GM18520 (cell line): ENCODE measurements around the gene COL24A1.
"Not testable (repeated sequence)": the region's sequence is repeated elsewhere in the genome, so short reads cannot be mapped to it uniquely, and the experiment has no call there.

Experiments used
- ATAC-seq: cut with Tn5 transposase; IDR thresholded peaks from one replicate; pipeline ENCODE4 v1.9.1; 2021; ENCODE audit not compliant: unreplicated experiment

COL24A1 gene

GRCh38 chr1:85998105-85998855, 158.3 kb downstream of the COL24A1 start:
- ATAC-seq: no peak

DNA sequence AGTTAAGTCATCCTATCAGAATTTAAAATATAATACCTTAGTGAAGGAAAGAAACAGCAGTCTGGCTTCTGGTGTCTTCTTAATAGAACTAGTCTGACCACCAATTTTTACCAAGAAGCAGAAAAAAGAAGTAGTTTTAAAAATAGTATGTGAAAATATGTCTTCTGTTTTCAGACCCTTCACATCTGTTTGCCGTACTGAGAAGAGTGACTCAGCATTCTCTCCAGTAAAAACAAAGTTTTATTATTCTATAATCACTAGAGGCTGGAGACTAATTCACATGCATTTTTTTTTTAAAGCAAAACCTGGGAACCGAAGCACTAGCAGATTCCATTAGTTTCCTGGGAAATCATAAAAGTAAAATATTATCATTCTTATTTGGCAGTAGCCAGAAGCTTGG, 163.8 kb downstream of the COL24A1 start:
- no peak for ATAC-seq

- ATAC-seq: no peak
Observed at GRCh38 chr1:85991261-85991660, 165.3 kb downstream of the COL24A1 start.

DNA sequence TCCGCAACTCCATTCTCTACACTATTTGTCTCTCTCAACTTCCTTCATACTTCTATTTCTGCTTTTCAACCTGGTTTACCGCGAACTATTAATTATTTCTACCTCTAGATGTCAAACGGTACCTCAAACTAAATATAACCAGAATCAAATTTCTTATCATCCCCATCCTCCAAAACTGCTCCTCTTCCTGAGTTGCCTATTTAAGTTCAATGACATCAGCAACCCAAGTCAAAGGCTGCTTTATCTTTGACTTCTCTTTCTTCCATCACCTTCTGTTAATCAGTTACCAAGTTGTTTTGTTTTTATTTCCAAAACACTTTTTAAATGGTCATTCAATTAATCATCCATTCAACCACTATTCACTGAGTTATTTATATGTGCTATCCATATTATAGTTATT, 171.9 kb downstream of the COL24A1 start:
- ATAC-seq: no peak

- ATAC-seq: no peak
Observed at GRCh38 chr1:85983316-85983715, 173.3 kb downstream of the COL24A1 start.

- ATAC-seq: no peak
Observed at GRCh38 chr1:85976516-85977205, 179.9 kb downstream of the COL24A1 start.

- no peak for ATAC-seq
Observed at GRCh38 chr1:85975912-85976371, 180.6 kb downstream of the COL24A1 start.

DNA sequence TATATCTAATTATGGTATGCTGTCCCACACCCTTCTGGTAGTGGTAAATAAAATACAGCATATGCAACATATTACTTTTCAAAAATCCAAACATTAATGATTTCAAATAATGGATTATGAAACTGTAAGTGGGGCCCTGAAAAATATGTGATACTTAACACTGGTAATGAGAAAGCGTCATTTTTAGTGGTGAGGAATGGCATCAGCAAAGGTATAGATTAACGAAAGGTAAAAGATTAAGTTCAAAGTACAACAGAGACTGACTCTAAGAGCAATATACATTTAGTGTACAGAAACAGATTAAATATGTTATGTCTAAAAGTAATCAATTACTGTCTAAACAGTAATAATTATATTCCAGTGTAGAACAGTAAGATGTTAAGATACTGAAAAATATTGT, 194.1 kb downstream of the COL24A1 start:
- no peak for ATAC-seq

- no peak for ATAC-seq
Observed at GRCh38 chr1:85957760-85958159, 198.8 kb downstream of the COL24A1 start.

DNA sequence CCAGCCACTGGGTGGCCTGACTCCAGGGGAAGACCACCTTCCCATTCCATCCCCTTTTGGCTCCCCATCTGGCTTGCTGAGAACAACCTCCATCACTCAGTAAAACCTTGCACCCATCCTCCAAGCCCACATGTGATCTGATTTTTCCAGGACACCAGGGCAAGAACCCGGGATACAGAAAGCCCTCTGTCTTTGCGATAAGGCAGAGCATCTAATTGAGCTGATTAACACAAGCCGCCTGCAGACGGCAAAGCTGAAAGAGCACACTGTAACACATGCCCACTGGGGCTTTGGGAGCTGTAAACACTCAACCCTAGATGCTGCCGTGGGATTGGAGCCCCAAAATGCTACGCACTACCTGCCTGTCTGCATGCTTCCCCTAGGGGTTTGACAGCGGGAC, 201.4 kb downstream of the COL24A1 start:
- not testable (repeated sequence) for ATAC-seq

- no peak for ATAC-seq
Observed at GRCh38 chr1:85952460-85952859, 204.1 kb downstream of the COL24A1 start.

DNA sequence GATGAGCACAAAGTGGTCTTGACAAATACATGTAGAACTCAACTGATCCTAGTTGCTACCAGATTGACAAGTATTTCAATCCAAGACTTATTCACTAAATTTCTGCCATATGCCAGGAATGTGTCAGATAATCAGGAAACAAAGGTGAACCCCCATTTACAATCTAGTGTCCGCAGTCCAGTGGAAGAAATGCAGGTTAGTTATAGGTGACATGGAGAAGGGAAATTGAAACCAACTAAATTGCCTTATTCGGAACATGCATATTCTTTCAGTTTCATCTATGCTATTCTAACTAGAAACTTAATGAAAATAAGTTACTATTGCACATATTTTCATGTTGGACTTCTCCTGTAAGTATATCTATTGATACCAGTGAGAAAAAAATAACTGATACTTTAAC, 209.4 kb downstream of the COL24A1 start:
- no peak for ATAC-seq

DNA sequence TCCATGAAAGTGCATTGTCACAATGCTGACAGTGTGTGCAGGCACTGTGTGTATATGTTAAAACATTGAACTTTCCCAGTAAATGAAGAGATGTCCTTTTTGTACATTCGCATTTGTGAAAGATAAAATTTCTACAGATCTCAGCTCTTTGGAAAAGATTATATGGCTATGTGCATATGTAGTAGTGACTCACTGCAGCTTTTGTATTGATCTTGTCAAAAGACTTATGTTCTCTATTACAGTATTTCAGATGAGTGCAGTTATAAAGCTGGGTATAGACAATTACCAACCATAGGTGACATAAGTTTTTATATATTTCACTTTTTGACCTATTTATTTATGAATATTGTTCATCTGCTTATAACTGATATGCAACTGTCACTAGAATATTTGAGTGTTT, 212.6 kb downstream of the COL24A1 start:
- no peak for ATAC-seq

GRCh38 chr1:85943526-85943925, 213.0 kb downstream of the COL24A1 start:
- no peak for ATAC-seq

GRCh38 chr1:85940656-85941306, 215.8 kb downstream of the COL24A1 start:
- ATAC-seq: no peak

- ATAC-seq: no peak
Observed at GRCh38 chr1:85938829-85939228, 217.7 kb downstream of the COL24A1 start.

GRCh38 chr1:85936470-85936869, 220.1 kb downstream of the COL24A1 start:
- ATAC-seq: no peak

DNA sequence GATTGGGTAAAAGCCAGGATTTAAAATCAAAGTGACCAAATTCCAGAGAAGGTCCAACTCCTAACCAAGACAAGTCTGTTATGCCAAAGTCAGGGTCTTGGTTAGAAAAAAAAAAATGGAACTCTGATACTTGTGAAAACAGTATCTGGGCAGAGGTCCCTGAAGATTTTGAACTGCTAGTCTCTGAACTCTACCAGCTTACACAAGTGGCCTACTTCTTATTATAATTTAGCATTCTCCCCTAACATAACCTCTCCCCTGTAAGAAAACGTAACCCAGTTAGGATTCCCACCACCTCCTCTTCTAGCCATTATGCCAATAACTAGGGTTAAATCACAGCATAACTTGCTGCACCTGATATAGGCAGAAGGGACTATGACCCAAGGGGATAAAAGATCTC, 220.5 kb downstream of the COL24A1 start:
- ATAC-seq: no peak

- no peak for ATAC-seq
Observed at GRCh38 chr1:85935234-85935633, 221.3 kb downstream of the COL24A1 start.

DNA sequence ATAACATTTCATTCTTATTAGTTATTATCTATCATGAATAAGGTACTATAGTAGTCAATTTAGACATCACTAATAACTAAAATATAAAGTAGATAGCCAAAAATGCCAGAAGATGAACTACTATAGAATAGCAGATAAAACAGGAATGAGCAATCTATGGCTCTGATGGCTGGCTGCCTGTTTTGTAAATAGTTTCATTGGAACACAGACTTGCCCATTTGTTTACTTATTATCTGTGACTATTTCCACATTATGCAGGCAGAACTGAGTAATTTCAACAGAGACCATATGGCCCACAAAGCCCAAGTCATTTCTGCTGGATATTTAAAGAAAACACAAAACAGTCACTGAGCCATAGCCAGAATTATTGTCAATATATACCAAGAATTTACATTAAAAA, 222.1 kb downstream of the COL24A1 start:
- no peak for ATAC-seq

- ATAC-seq: no peak
Observed at GRCh38 chr1:85933961-85934360, 222.6 kb downstream of the COL24A1 start.

- no peak for ATAC-seq
Observed at GRCh38 chr1:85911742-85912141, 244.8 kb downstream of the COL24A1 start.
